ENCODE measurements around the gene CYGB.

The CYGB gene

GRCh38 chr17:76567634-76568432 lies 30.3 kb upstream of the CYGB start:
- H3K27ac ChIP-seq (ENCODE audit: low read length, poor library complexity, severe bottlenecking): no peak overlapping the region
- no peak overlapping the region for H3K4me3 ChIP-seq (ENCODE audit: insufficient read depth in 1 of 2, low read depth in 1 of 2, low read length in 2 of 2)
- peaks cover 23 to 35% of the 10 kb centered on the region in 2 experiments for H3K36me3 ChIP-seq (ENCODE audit: control insufficient read depth in 1 of 2, insufficient read depth in 2 of 2, low read depth in 1 of 2, low read length in 2 of 2)
- H3K9ac ChIP-seq (ENCODE audit: low read length): no peak overlapping the region
- H3K9me3 ChIP-seq (ENCODE audit: control insufficient read depth, low read length): no peaks in the 10 kb centered on the region
- H2BK5ac ChIP-seq (ENCODE audit: low read depth, low read length, poor library complexity, severe bottlenecking): no peak overlapping the region
- H4K8ac ChIP-seq (ENCODE audit: low read length): peak overlapping the region; percentile 0
- no peak overlapping the region for H3K14ac ChIP-seq (ENCODE audit: low read length in 2 of 2)
- H3K4ac ChIP-seq (ENCODE audit: low read depth in 1 of 2, low read length in 2 of 2): no peak overlapping the region
- no peak overlapping the region for H3K23ac ChIP-seq (ENCODE audit: low read length in 2 of 2)
- H3K79me1 ChIP-seq (replicated peaks; ENCODE audit: low read length, poor library complexity, severe bottlenecking): peaks cover 5% of the 10 kb centered on the region
- H3K4me2 ChIP-seq (ENCODE audit: low read length, poor library complexity, severe bottlenecking): no peak overlapping the region
- H3K4me1 ChIP-seq (ENCODE audit: control insufficient read depth, insufficient read depth, low read depth, low read length): peaks cover 9% of the 10 kb centered on the region
- no peak overlapping the region for H2AK5ac ChIP-seq (ENCODE audit: low read length, severe bottlenecking)
- WGBS: 76% methylated on average over 13 of the region's 14 CpGs
- no peak overlapping the region for H2AFZ ChIP-seq (ENCODE audit: low read depth, low read length)
- DNase-seq: no peak
- H2BK15ac ChIP-seq (ENCODE audit: low read depth, poor library complexity, severe bottlenecking): no peak overlapping the region
- H2BK120ac ChIP-seq (ENCODE audit: low read depth, low read length): no peak overlapping the region
- H3K27me3 ChIP-seq (ENCODE audit: control insufficient read depth in 1 of 2, insufficient read depth in 1 of 2, low read length in 2 of 2): no peaks in the 10 kb centered on the region
- peak overlapping the region in 1 of 2 experiments; percentile 28 for H3K18ac ChIP-seq (ENCODE audit: low read depth in 1 of 2, low read length in 2 of 2)
- H2BK12ac ChIP-seq (ENCODE audit: low read length in 2 of 2): no peak overlapping the region
- H4K91ac ChIP-seq (ENCODE audit: low read length): no peak overlapping the region

DNA sequence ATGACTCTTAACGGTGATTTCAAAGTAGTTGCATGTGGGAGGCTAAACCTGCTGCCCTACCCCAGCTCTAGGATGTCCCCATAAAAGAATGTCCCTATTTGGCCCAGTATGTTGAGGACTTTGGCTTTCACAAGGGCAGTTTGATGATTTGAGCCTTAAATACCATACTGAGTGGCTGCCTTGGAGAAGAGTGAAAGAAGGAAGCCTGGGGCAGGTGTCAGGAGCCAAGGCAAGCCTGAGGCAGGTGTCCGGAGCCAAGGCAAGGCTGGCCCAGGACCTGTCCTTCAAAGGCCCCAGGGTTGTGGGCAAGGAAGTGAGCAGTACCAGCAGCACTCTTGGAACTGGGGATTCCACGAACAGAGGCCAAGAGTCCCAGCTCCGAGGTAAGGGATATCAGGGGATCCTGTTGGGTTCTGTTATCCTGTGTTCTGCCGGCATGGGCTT lies 29.5 kb upstream of the CYGB start:
- Histone ChIP-seq H3K27ac (ENCODE audit: low read length, poor library complexity, severe bottlenecking) (no peak overlapping the region), H3K36me3 (ENCODE audit: control insufficient read depth in 1 of 2, insufficient read depth in 2 of 2, low read depth in 1 of 2, low read length in 2 of 2) (peaks cover 28 to 36% of the 10 kb centered on the region in 2 experiments), H2BK5ac (ENCODE audit: low read depth, low read length, poor library complexity, severe bottlenecking) (no peak overlapping the region), H3K9ac (ENCODE audit: low read length) (no peak overlapping the region), H4K91ac (ENCODE audit: low read length) (no peak overlapping the region), H2BK120ac (ENCODE audit: low read depth, low read length) (no peak overlapping the region), H3K4me1 (ENCODE audit: control insufficient read depth, insufficient read depth, low read depth, low read length) (peaks cover 12% of the 10 kb centered on the region), H3K4me3 (ENCODE audit: insufficient read depth in 1 of 2, low read depth in 1 of 2, low read length in 2 of 2) (no peak overlapping the region), H3K14ac (ENCODE audit: low read length in 2 of 2) (no peak overlapping the region), H3K4ac (ENCODE audit: low read depth in 1 of 2, low read length in 2 of 2) (no peak overlapping the region), H4K8ac (ENCODE audit: low read length) (no peak overlapping the region), H3K27me3 (ENCODE audit: control insufficient read depth in 1 of 2, insufficient read depth in 1 of 2, low read length in 2 of 2) (no peaks in the 10 kb centered on the region), H2AK5ac (ENCODE audit: low read length, severe bottlenecking) (no peak overlapping the region), H3K23ac (ENCODE audit: low read length in 2 of 2) (no peak overlapping the region), H3K4me2 (ENCODE audit: low read length, poor library complexity, severe bottlenecking) (no peak overlapping the region), H3K79me1 (replicated peaks; ENCODE audit: low read length, poor library complexity, severe bottlenecking) (peaks cover 5% of the 10 kb centered on the region), H3K9me3 (ENCODE audit: control insufficient read depth, low read length) (no peaks in the 10 kb centered on the region), H2BK15ac (ENCODE audit: low read depth, poor library complexity, severe bottlenecking) (no peak overlapping the region), H2AFZ (ENCODE audit: low read depth, low read length) (no peak overlapping the region), H3K18ac (ENCODE audit: low read depth in 1 of 2, low read length in 2 of 2) (no peak overlapping the region), H2BK12ac (ENCODE audit: low read length in 2 of 2) (no peak overlapping the region)
- no peak for DNase-seq
- WGBS: 89% methylated on average over 5 of the region's 5 CpGs

GRCh38 chr17:76566613-76566943 lies 29.1 kb upstream of the CYGB start:
- H3K4me2 ChIP-seq (ENCODE audit: low read length, poor library complexity, severe bottlenecking): no peak overlapping the region
- peaks cover 29 to 41% of the 10 kb centered on the region in 2 experiments for H3K36me3 ChIP-seq (ENCODE audit: control insufficient read depth in 1 of 2, insufficient read depth in 2 of 2, low read depth in 1 of 2, low read length in 2 of 2)
- no peak overlapping the region for H4K8ac ChIP-seq (ENCODE audit: low read length)
- no peak overlapping the region for H3K4ac ChIP-seq (ENCODE audit: low read depth in 1 of 2, low read length in 2 of 2)
- no peaks in the 10 kb centered on the region for H3K9me3 ChIP-seq (ENCODE audit: control insufficient read depth, low read length)
- no peaks in the 10 kb centered on the region for H3K27me3 ChIP-seq (ENCODE audit: control insufficient read depth in 1 of 2, insufficient read depth in 1 of 2, low read length in 2 of 2)
- no peak overlapping the region for H4K91ac ChIP-seq (ENCODE audit: low read length)
- H3K23ac ChIP-seq (ENCODE audit: low read length in 2 of 2): no peak overlapping the region
- no peak overlapping the region for H2BK15ac ChIP-seq (ENCODE audit: low read depth, poor library complexity, severe bottlenecking)
- 90% methylated on average over 3 of the region's 3 CpGs for WGBS
- no peak overlapping the region for H3K14ac ChIP-seq (ENCODE audit: low read length in 2 of 2)
- H2AFZ ChIP-seq (ENCODE audit: low read depth, low read length): no peak overlapping the region
- no peak for DNase-seq
- H2BK12ac ChIP-seq (ENCODE audit: low read length in 2 of 2): no peak overlapping the region
- H3K27ac ChIP-seq (ENCODE audit: low read length, poor library complexity, severe bottlenecking): no peak overlapping the region
- no peak overlapping the region for H2BK120ac ChIP-seq (ENCODE audit: low read depth, low read length)
- no peak overlapping the region for H3K9ac ChIP-seq (ENCODE audit: low read length)
- no peak overlapping the region for H3K18ac ChIP-seq (ENCODE audit: low read depth in 1 of 2, low read length in 2 of 2)
- no peak overlapping the region for H3K4me3 ChIP-seq (ENCODE audit: insufficient read depth in 1 of 2, low read depth in 1 of 2, low read length in 2 of 2)
- H2AK5ac ChIP-seq (ENCODE audit: low read length, severe bottlenecking): no peak overlapping the region
- H2BK5ac ChIP-seq (ENCODE audit: low read depth, low read length, poor library complexity, severe bottlenecking): no peak overlapping the region
- peaks cover 5% of the 10 kb centered on the region for H3K79me1 ChIP-seq (replicated peaks; ENCODE audit: low read length, poor library complexity, severe bottlenecking)
- peaks cover 14% of the 10 kb centered on the region for H3K4me1 ChIP-seq (ENCODE audit: control insufficient read depth, insufficient read depth, low read depth, low read length)

GRCh38 chr17:76565728-76566612 lies 28.5 kb upstream of the CYGB start:
- DNase-seq: no peak
- Histone ChIP-seq H3K9ac (ENCODE audit: low read length) (no peak overlapping the region), H2BK15ac (ENCODE audit: low read depth, poor library complexity, severe bottlenecking) (no peak overlapping the region), H3K36me3 (ENCODE audit: control insufficient read depth in 1 of 2, insufficient read depth in 2 of 2, low read depth in 1 of 2, low read length in 2 of 2) (peaks cover 29 to 47% of the 10 kb centered on the region in 2 experiments), H3K79me1 (replicated peaks; ENCODE audit: low read length, poor library complexity, severe bottlenecking) (peaks cover 5% of the 10 kb centered on the region), H3K14ac (ENCODE audit: low read length in 2 of 2) (no peak overlapping the region), H3K4me3 (ENCODE audit: insufficient read depth in 1 of 2, low read depth in 1 of 2, low read length in 2 of 2) (no peak overlapping the region), H3K18ac (ENCODE audit: low read depth in 1 of 2, low read length in 2 of 2) (no peak overlapping the region), H3K23ac (ENCODE audit: low read length in 2 of 2) (no peak overlapping the region), H4K91ac (ENCODE audit: low read length) (no peak overlapping the region), H3K27ac (ENCODE audit: low read length, poor library complexity, severe bottlenecking) (no peak overlapping the region), H3K4ac (ENCODE audit: low read depth in 1 of 2, low read length in 2 of 2) (no peak overlapping the region), H3K27me3 (ENCODE audit: control insufficient read depth in 1 of 2, insufficient read depth in 1 of 2, low read length in 2 of 2) (no peaks in the 10 kb centered on the region), H2AFZ (ENCODE audit: low read depth, low read length) (no peak overlapping the region), H4K8ac (ENCODE audit: low read length) (no peak overlapping the region), H2AK5ac (ENCODE audit: low read length, severe bottlenecking) (no peak overlapping the region), H2BK12ac (ENCODE audit: low read length in 2 of 2) (no peak overlapping the region), H3K9me3 (ENCODE audit: control insufficient read depth, low read length) (no peaks in the 10 kb centered on the region), H2BK120ac (ENCODE audit: low read depth, low read length) (no peak overlapping the region), H3K4me2 (ENCODE audit: low read length, poor library complexity, severe bottlenecking) (no peak overlapping the region), H2BK5ac (ENCODE audit: low read depth, low read length, poor library complexity, severe bottlenecking) (no peak overlapping the region), H3K4me1 (ENCODE audit: control insufficient read depth, insufficient read depth, low read depth, low read length) (peaks cover 14% of the 10 kb centered on the region)
- WGBS: 94% methylated on average over 14 of the region's 14 CpGs

All from mesenchymal stem cell (in vitro differentiated cells and primary cell).